Chondrocyte (in vitro differentiated cells): ENCODE measurements around the gene STK16. TPM values are rescaled to one million over a fixed set of nuclear protein-coding genes. Genes with fewer than 3 reads are reported as not detected.

Experiments
- DNase-seq: peaks from one replicate; pipeline ENCODE4 v3.0.0; 2021; ENCODE audit warnings: mixed read lengths, low spot score
- H3K27ac Mint-ChIP-seq: one replicate; pipeline ENCODE4 v1.8.0; 2021; ENCODE audit warnings: mild to moderate bottlenecking, moderate library complexity, mixed read lengths; ENCODE audit not compliant: unreplicated experiment
- H3K27me3 Mint-ChIP-seq: 2 replicates; pipeline ENCODE4 v1.8.0; 2021; ENCODE audit warnings: low read depth, mixed read lengths
- H3K36me3 Mint-ChIP-seq: 2 replicates; pipeline ENCODE4 v1.8.0; 2021; ENCODE audit warnings: low read depth, mixed read lengths
- H3K4me1 Mint-ChIP-seq: 2 replicates; pipeline ENCODE4 v1.8.0; 2021; ENCODE audit warnings: low read depth, mild to moderate bottlenecking, mixed read lengths
- H3K4me3 Mint-ChIP-seq: one replicate; pipeline ENCODE4 v1.8.0; 2021; ENCODE audit warnings: mild to moderate bottlenecking, moderate library complexity, mixed read lengths; ENCODE audit not compliant: unreplicated experiment
- H3K9me3 Mint-ChIP-seq: 2 replicates; pipeline ENCODE4 v1.8.0; 2021; ENCODE audit warnings: low read depth, mixed read lengths
- total RNA-seq: library from RNA; stranded (reverse); gene quantifications from 3 replicates; pipeline ENCODE4 v1.2.1, GENCODE V29; 2021
- TF ChIP-seq, protein P1 (sequence below): fragments of 200-600 bp; sonication (generic); IDR thresholded peaks from 2 replicates; pipeline ENCODE4 v1.5.0; 2021; ENCODE audit warnings: antibody characterized with exemption, mild to moderate bottlenecking, moderate library complexity

Gene STK16
- total RNA-seq, 1 donor from 2014 or later = 24.4 TPM

DNA sequence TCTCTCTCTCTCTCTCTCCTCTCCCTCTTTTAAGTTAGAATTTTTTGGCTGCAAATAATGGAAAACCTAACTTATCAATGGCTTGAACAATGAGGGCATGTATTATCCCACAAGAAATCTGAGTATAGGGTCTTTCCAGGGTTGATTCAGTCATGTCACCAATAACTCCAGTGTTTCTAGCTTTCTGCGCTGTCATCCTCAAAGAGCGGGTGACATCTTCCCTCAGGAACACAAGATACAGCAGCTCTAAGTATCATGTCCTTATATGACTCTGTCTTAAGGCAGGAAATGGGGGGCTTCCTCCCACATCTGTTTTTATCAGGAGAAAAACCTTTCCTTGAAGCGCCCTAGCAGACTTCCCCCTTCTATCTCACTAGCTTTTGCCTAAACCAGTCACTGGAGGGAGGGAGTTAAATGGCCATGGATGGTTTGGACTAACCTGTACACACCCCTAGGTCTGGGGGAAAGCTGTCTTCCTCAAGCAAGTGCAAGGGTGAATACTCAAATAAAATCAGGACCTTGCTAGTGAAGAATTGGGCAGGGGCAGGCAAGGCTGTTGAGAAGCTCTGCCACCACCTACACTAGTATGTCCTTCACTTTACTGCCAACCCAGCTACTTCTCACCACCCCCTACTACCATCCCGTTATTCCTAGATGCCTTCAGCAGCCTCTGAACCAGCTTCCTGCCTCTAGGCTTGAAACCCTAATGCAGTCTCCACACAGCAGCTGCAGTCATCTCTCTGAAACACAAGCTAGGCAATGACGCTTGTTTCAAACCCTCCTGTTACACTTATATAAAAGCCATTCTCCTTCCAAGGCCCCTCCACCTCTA, 16.0 kb downstream of the STK16 start:
- TF ChIP-seq, protein P1, sequence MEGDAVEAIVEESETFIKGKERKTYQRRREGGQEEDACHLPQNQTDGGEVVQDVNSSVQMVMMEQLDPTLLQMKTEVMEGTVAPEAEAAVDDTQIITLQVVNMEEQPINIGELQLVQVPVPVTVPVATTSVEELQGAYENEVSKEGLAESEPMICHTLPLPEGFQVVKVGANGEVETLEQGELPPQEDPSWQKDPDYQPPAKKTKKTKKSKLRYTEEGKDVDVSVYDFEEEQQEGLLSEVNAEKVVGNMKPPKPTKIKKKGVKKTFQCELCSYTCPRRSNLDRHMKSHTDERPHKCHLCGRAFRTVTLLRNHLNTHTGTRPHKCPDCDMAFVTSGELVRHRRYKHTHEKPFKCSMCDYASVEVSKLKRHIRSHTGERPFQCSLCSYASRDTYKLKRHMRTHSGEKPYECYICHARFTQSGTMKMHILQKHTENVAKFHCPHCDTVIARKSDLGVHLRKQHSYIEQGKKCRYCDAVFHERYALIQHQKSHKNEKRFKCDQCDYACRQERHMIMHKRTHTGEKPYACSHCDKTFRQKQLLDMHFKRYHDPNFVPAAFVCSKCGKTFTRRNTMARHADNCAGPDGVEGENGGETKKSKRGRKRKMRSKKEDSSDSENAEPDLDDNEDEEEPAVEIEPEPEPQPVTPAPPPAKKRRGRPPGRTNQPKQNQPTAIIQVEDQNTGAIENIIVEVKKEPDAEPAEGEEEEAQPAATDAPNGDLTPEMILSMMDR = no peak
- Mint-ChIP-seq H3K4me3 (no peak overlapping the region), H3K4me1 (no peaks in the 10 kb centered on the region), H3K36me3 (peaks cover 2% of the 10 kb centered on the region), H3K9me3 (no peaks in the 10 kb centered on the region), H3K27ac (no peak overlapping the region), H3K27me3 (peaks cover 18% of the 10 kb centered on the region)
- DNase-seq = no peak

GRCh38 chr2:219266232-219266631, 21.0 kb downstream of the STK16 start:
- DNase-seq = no peak
- Mint-ChIP-seq H3K9me3 (no peaks in the 10 kb centered on the region), H3K27me3 (peaks cover 2% of the 10 kb centered on the region), H3K27ac (no peak overlapping the region), H3K4me1 (peaks cover 4% of the 10 kb centered on the region), H3K4me3 (no peak overlapping the region), H3K36me3 (peaks cover 2% of the 10 kb centered on the region)
- TF ChIP-seq, protein P1 = no peak

GRCh38 chr2:219266886-219267285, 21.6 kb downstream of the STK16 start:
- H3K36me3 Mint-ChIP-seq = peaks cover 2% of the 10 kb centered on the region
- no peak overlapping the region for H3K4me3 Mint-ChIP-seq
- no peak overlapping the region for H3K27ac Mint-ChIP-seq
- H3K27me3 Mint-ChIP-seq = peaks cover under 1% of the 10 kb centered on the region
- DNase-seq = no peak
- TF ChIP-seq, protein P1 = no peak
- H3K9me3 Mint-ChIP-seq = no peaks in the 10 kb centered on the region
- peaks cover 4% of the 10 kb centered on the region for H3K4me1 Mint-ChIP-seq

GRCh38 chr2:219268294-219268693, 23.0 kb downstream of the STK16 start:
- Mint-ChIP-seq H3K36me3 (no peaks in the 10 kb centered on the region), H3K4me1 (peaks cover 4% of the 10 kb centered on the region)
- TF ChIP-seq, protein P1 = no peak

DNA sequence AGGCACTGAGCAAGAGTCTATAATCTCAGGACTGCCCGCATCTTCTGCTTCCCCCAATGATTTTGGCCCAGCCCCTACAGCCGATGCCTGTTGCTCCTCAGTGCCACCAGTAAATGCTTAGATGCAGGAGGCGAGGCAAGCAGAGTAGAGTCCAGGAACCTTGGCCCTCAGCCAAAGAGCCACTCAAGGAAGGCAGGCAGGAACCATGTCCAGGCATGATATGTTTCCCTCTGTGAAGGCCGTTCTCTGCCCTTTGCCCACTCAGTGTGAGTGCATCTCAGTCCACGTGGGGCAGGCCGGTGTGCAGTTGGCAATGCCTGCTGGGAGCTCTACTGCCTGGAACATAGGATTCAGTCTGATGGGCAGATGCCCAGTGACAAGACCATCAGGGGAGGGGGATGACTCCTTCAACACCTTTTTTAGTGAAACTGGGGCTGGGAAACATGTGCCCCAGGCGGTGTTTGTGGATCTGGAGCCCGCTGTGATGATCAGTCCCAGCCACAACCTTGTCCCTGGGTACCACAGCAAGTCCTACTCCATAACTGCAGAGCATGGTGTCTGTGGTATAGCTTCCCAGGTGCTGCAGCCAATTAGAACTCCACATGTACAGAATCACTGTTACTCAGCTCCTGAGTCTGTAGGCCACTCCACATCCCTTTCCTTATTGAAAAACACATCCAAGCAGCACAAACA, 24.2 kb downstream of the STK16 start:
- TF ChIP-seq, protein P1 = no peak
- Mint-ChIP-seq H3K4me1 (peaks cover 17% of the 10 kb centered on the region), H3K27ac (no peak overlapping the region), H3K9me3 (no peaks in the 10 kb centered on the region), H3K27me3 (no peaks in the 10 kb centered on the region), H3K36me3 (no peaks in the 10 kb centered on the region), H3K4me3 (no peak overlapping the region)
- peak; percentile 60 for DNase-seq

More at GRCh38 chr2:219268294-219268693, 23.0 kb downstream of the STK16 start:
- Mint-ChIP-seq H3K9me3 (no peaks in the 10 kb centered on the region), H3K4me3 (no peak overlapping the region), H3K27me3 (no peaks in the 10 kb centered on the region), H3K27ac (no peak overlapping the region)
- peak; percentile 10 for DNase-seq
